ENCODE measurements around the gene PCDH9. TPM values are rescaled to one million over a fixed set of nuclear protein-coding genes. Genes with fewer than 3 reads are reported as not detected.

PCDH9 gene
- polyA plus RNA-seq, 3 donors: 0.03 TPM; not detected in 1

DNA sequence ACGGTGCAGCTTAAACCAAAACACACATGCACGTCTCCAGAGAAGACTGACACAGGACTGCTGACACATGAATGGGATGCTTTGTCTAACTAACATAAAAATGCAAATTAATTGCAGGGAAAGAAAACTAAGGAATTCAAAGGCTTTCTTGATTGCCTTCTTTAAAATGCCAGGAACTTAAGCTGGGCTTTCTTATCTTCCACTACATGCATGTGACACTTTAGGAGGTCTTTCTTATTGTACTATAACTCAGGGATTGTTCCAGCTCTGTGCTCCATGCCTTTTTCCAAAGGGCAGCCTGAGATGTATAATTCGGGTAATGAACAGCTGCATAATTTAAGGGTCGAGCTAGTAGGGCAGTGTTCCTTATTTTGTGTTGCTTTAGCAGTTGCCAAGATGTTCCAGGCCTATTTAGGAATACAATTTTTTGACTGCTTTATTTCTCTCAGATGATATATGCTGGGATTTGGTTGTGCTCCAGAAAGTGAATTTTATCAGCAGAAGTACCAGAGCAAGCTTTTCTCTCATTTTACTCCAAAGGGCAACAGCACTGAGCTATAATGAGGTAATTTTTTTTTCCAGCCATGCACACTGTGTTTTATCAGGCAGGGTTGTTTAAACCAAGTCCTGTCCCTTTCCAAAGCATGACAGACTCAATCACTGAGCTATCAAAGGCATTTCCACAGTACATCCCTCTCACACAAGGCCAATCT is 885.2 kb downstream of the PCDH9 start:
- H3K4me1 Mint-ChIP-seq: no peaks in the 10 kb centered on the region
- H3K27ac Mint-ChIP-seq: no peak overlapping the region
- peaks cover 1 to 9% (median 3%) of the 10 kb centered on the region in 7 donors for H3K9me3 Mint-ChIP-seq
- peaks cover 0 to 2% (median 0%) of the 10 kb centered on the region in 3 donors for H3K27me3 Mint-ChIP-seq (ENCODE audit: low read depth in 3 of 3)
- H3K4me3 Mint-ChIP-seq: no peak overlapping the region
- no peak overlapping the region for H3K27ac ChIP-seq (ENCODE audit: low read depth in 1 of 2, low read length in 2 of 2)
- no peak for DNase-seq
- H2AFZ ChIP-seq (ENCODE audit: insufficient read depth, low read depth, low read length, poor library complexity, severe bottlenecking): no peak overlapping the region
- no peaks in the 10 kb centered on the region for H3K36me3 Mint-ChIP-seq
- no peak overlapping the region for H3K4me3 ChIP-seq (replicated peaks in 1 of 3; ENCODE audit: low read depth in 2 of 3, low read length in 3 of 3)
- no CpG with 5 or more reads among the region's 4 CpGs for WGBS (ENCODE audit: insufficient coverage)
- no peaks in the 10 kb centered on the region for H3K9me3 ChIP-seq (replicated peaks in 1 of 2; ENCODE audit: control insufficient read depth in 1 of 2, insufficient read depth in 1 of 2, low read length in 2 of 2)
- H3K4me1 ChIP-seq (ENCODE audit: control insufficient read depth in 1 of 2, insufficient read depth in 2 of 2, low read length in 2 of 2): no peaks in the 10 kb centered on the region
- TF ChIP-seq, protein P1, sequence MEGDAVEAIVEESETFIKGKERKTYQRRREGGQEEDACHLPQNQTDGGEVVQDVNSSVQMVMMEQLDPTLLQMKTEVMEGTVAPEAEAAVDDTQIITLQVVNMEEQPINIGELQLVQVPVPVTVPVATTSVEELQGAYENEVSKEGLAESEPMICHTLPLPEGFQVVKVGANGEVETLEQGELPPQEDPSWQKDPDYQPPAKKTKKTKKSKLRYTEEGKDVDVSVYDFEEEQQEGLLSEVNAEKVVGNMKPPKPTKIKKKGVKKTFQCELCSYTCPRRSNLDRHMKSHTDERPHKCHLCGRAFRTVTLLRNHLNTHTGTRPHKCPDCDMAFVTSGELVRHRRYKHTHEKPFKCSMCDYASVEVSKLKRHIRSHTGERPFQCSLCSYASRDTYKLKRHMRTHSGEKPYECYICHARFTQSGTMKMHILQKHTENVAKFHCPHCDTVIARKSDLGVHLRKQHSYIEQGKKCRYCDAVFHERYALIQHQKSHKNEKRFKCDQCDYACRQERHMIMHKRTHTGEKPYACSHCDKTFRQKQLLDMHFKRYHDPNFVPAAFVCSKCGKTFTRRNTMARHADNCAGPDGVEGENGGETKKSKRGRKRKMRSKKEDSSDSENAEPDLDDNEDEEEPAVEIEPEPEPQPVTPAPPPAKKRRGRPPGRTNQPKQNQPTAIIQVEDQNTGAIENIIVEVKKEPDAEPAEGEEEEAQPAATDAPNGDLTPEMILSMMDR (IDR thresholded peaks at IDR 0.05): no peak
- no peak overlapping the region for H3K9ac ChIP-seq (ENCODE audit: insufficient read depth, low read length, poor library complexity, severe bottlenecking)
- H3K36me3 ChIP-seq (replicated peaks in 1 of 2; ENCODE audit: control insufficient read depth in 1 of 2, insufficient read depth in 2 of 2, low read length in 2 of 2): no peaks in the 10 kb centered on the region
- H3K27me3 ChIP-seq (ENCODE audit: control insufficient read depth in 2 of 2, insufficient read depth in 2 of 2, low read length in 2 of 2): no peaks in the 10 kb centered on the region
- no peaks in the 10 kb centered on the region for H4K20me1 ChIP-seq (ENCODE audit: insufficient read depth, low read length)
- no peaks in the 10 kb centered on the region for H3K79me2 ChIP-seq (ENCODE audit: insufficient read depth, low read length)
- no peak overlapping the region for H3K4me2 ChIP-seq (replicated peaks; ENCODE audit: extremely low read depth, low read length, poor library complexity, severe bottlenecking)
- intact Hi-C loops (cut with micrococcal nuclease): no loop called here

DNA sequence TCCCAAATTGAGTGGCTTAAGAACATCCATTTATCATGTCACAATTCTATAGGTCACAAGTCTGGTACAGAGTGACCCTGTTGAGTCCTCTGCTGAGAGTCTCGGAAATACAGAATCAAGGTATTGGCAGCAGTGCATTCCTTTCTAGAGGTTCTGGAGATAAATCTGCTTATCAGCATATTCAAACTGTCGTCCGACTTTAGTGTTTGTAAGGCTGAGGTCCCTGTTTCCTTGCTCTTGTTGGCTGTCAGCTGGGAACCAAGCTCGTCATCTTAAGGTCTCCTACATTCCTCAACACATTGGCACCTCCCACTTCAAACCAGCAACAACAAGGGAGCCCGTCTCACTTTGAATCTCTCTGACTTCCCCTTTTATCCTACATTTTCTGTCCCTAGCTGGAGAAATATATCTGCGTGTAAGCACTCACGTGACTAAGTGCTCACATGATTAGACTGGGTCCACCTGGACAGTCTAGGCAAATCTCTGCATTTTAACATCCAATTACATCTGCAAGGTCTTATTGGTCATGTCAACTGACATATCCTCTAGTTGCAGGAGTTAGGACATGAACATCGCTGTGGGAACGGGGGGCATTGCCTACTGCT is 886.8 kb downstream of the PCDH9 start:
- no peak for DNase-seq
- Histone ChIP-seq H3K4me1 (ENCODE audit: control insufficient read depth in 1 of 2, insufficient read depth in 2 of 2, low read length in 2 of 2) (no peaks in the 10 kb centered on the region), H3K79me2 (ENCODE audit: insufficient read depth, low read length) (no peaks in the 10 kb centered on the region), H2AFZ (ENCODE audit: insufficient read depth, low read depth, low read length, poor library complexity, severe bottlenecking) (no peak overlapping the region), H3K4me2 (replicated peaks; ENCODE audit: extremely low read depth, low read length, poor library complexity, severe bottlenecking) (no peak overlapping the region), H3K9me3 (replicated peaks in 1 of 2; ENCODE audit: control insufficient read depth in 1 of 2, insufficient read depth in 1 of 2, low read length in 2 of 2) (no peaks in the 10 kb centered on the region), H3K27me3 (ENCODE audit: control insufficient read depth in 2 of 2, insufficient read depth in 2 of 2, low read length in 2 of 2) (no peaks in the 10 kb centered on the region), H4K20me1 (ENCODE audit: insufficient read depth, low read length) (no peaks in the 10 kb centered on the region), H3K27ac (ENCODE audit: low read depth in 1 of 2, low read length in 2 of 2) (no peak overlapping the region), H3K9ac (ENCODE audit: insufficient read depth, low read length, poor library complexity, severe bottlenecking) (no peak overlapping the region), H3K36me3 (replicated peaks in 1 of 2; ENCODE audit: control insufficient read depth in 1 of 2, insufficient read depth in 2 of 2, low read length in 2 of 2) (no peaks in the 10 kb centered on the region), H3K4me3 (replicated peaks in 1 of 3; ENCODE audit: low read depth in 2 of 3, low read length in 3 of 3) (no peak overlapping the region)
- Mint-ChIP-seq H3K9me3 (peaks cover 0 to 5% (median 3%) of the 10 kb centered on the region in 7 donors), H3K36me3 (no peaks in the 10 kb centered on the region), H3K27ac (no peak overlapping the region), H3K4me3 (no peak overlapping the region), H3K27me3 (ENCODE audit: low read depth in 3 of 3) (peaks cover 0 to 2% (median 0%) of the 10 kb centered on the region in 3 donors), H3K4me1 (no peaks in the 10 kb centered on the region)
- TF ChIP-seq, protein P1 (IDR thresholded peaks at IDR 0.05): no peak
- intact Hi-C loops (cut with micrococcal nuclease): no loop called here
- WGBS (ENCODE audit: insufficient coverage): 90% methylated on average over 4 of the region's 9 CpGs
